OCI-LY1 (cell line): ENCODE results near the gene SMYD3.

ENCODE experiments used
- H2AFZ ChIP-seq: fragments of 200-600 bp; sonication (generic), shearing (Covaris generic); 2 replicates; pipeline ENCODE4 v1.6.0; 2014; ENCODE audit warnings: antibody characterized with exemption, mild to moderate bottlenecking, low read length
- H3F3A ChIP-seq: fragments of 200-600 bp; sonication (generic), shearing (Covaris generic); 2 replicates; pipeline ENCODE4 v1.6.0; 2014; ENCODE audit warnings: mild to moderate bottlenecking, antibody characterized with exemption, low read length, moderate library complexity; ENCODE audit not compliant: insufficient read depth
- H3K27ac ChIP-seq: fragments of 200-600 bp; sonication (generic); 2 replicates; pipeline ENCODE4 v1.5.1; 2014; ENCODE audit warnings: low read length, mixed run types, mild to moderate bottlenecking, low read depth; ENCODE audit not compliant: poor library complexity, severe bottlenecking
- H3K27me3 ChIP-seq: fragments of 200-600 bp; sonication (generic); 2 replicates; pipeline ENCODE4 v1.6.0; 2014; ENCODE audit warnings: antibody characterized with exemption, mild to moderate bottlenecking, low read length, moderate library complexity; ENCODE audit not compliant: insufficient read depth
- H3K36me3 ChIP-seq: fragments of 200-600 bp; sonication (generic); 2 replicates; pipeline ENCODE4 v1.6.1; 2014; ENCODE audit warnings: mild to moderate bottlenecking, antibody characterized with exemption, low read length, moderate library complexity, mixed read lengths; ENCODE audit not compliant: insufficient read depth
- H3K4me1 ChIP-seq: fragments of 200-600 bp; sonication (generic); 2 replicates; pipeline ENCODE4 v1.5.1; 2014; ENCODE audit warnings: mild to moderate bottlenecking, low read length, moderate library complexity; ENCODE audit not compliant: insufficient read depth, severe bottlenecking
- H3K4me2 ChIP-seq: fragments of 200-600 bp; sonication (generic), shearing (Covaris generic); 2 replicates; pipeline ENCODE4 v1.6.1; 2014; ENCODE audit warnings: low read length
- H3K4me3 ChIP-seq: fragments of 200-600 bp; sonication (generic); 2 replicates; pipeline ENCODE4 v1.5.1; 2014; ENCODE audit warnings: low read length, low read depth, mild to moderate bottlenecking, mixed read lengths; ENCODE audit not compliant: poor library complexity, severe bottlenecking
- H3K79me2 ChIP-seq: fragments of 200-600 bp; shearing (Covaris generic); 2 replicates; pipeline ENCODE4 v1.6.1; 2016; ENCODE audit warnings: mixed run types, low read length, mixed read lengths; ENCODE audit not compliant: insufficient read depth
- H3K9ac ChIP-seq: fragments of 200-600 bp; sonication (generic), shearing (Covaris generic); 2 replicates; pipeline ENCODE4 v1.6.1; 2014; ENCODE audit warnings: mild to moderate bottlenecking, low read length, mixed read lengths
- H3K9me2 ChIP-seq: fragments of 200-600 bp; sonication (generic), shearing (Covaris generic); 2 replicates; pipeline ENCODE4 v1.6.1; 2014; ENCODE audit warnings: low read depth, mild to moderate bottlenecking, low read length, mixed read lengths
- H3K9me3 ChIP-seq: fragments of 200-600 bp; shearing (Covaris generic); 2 replicates; pipeline ENCODE4 v1.6.1; 2014; ENCODE audit warnings: low read length, mixed read lengths
- H4K20me1 ChIP-seq: fragments of 200-600 bp; sonication (generic), shearing (Covaris generic); 2 replicates; pipeline ENCODE4 v1.6.0; 2016; ENCODE audit warnings: mild to moderate bottlenecking, low read length; ENCODE audit not compliant: insufficient read depth
- CTCF ChIP-seq: fragments of 200-600 bp; sonication (generic), shearing (Covaris generic); IDR thresholded peaks from 2 replicates; pipeline ENCODE4 v1.5.1; 2017; ENCODE audit warnings: mild to moderate bottlenecking, antibody characterized with exemption, low read length, moderate library complexity, mixed read lengths
- EZH2 ChIP-seq: fragments of 200-600 bp; sonication (generic), shearing (Covaris generic); IDR thresholded peaks from 2 replicates; pipeline ENCODE4 v1.8.0; 2017; ENCODE audit warnings: borderline replicate concordance, mixed run types, mild to moderate bottlenecking, antibody characterized with exemption, low read length, moderate library complexity, mixed read lengths

SMYD3 gene

DNA sequence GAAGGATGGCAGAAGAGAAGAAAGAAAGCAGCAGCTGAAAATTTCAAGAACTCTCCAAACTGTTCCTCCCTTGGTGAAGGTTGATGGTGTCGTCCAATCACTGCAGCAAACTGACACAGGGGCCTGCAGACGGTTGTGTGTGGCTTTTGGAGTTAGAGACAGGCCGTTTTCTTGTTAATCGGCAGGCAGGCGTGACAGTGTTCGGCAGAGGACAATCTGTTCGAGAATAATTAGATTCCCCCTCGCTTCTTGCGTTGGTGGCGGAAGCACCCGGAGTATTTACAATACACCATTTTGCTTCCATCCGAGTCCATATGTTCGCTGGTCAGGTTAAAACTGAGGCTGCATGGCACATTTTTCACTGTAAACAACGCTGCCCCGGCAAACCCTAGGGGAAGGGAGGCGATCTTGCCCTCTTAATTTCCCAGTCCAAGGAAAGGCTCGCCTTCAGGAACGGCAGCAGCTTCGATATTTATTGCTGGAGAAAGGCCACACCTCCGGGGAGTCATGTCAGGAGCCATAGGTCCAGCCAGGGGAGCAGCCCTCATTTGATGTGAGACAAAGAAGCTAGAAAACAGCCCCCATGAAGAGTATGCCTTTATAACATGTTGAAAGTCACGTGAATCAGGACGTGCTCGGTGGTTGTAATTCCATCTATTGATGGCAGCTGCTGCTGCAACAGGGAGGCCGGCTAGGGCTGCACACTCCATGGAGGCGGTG lies 360.1 kb downstream of the SMYD3 start:
- Histone ChIP-seq H3K4me2 (no peak overlapping the region), H3K9me3 (peaks cover 12% of the 10 kb centered on the region), H4K20me1 (no peaks in the 10 kb centered on the region), H3K27ac (no peak overlapping the region), H3K9ac (no peak overlapping the region), H3K9me2 (no peaks in the 10 kb centered on the region), H3F3A (no peaks in the 10 kb centered on the region), H3K4me3 (no peak overlapping the region), H3K79me2 (no peaks in the 10 kb centered on the region), H3K4me1 (no peaks in the 10 kb centered on the region), H3K27me3 (no peaks in the 10 kb centered on the region), H2AFZ (no peak overlapping the region), H3K36me3 (peaks cover 9% of the 10 kb centered on the region)
- TF ChIP-seq CTCF (no peak), EZH2 (no peak)

DNA sequence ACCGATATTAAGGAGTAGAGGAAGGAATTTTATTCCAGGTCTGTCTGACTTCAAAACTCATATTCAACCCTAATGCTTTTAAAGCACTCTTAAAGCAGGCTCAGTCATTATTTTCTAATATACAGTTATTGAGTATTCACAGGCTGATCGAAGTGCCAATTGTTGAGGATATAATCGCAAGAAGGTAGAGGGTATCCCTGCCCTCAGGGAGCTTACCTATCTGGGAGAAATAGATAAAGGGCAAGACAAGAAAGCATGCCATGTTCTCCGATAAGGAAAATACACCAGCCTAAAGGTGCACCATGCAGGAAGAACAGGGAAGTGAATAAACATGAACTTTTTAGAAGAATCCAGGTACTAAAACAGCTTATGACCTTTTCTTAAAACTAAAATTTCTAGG lies 361.2 kb downstream of the SMYD3 start:
- H3K27me3 ChIP-seq: no peaks in the 10 kb centered on the region
- no peak overlapping the region for H2AFZ ChIP-seq
- H3K9me2 ChIP-seq: no peaks in the 10 kb centered on the region
- H3F3A ChIP-seq: no peaks in the 10 kb centered on the region
- H3K4me1 ChIP-seq: no peaks in the 10 kb centered on the region
- H3K36me3 ChIP-seq: peaks cover 9% of the 10 kb centered on the region
- no peaks in the 10 kb centered on the region for H3K79me2 ChIP-seq
- no peak overlapping the region for H3K4me3 ChIP-seq
- no peak overlapping the region for H3K4me2 ChIP-seq
- no peak for TF ChIP-seq EZH2
- TF ChIP-seq CTCF: no peak
- H3K27ac ChIP-seq: no peak overlapping the region
- no peak overlapping the region for H3K9ac ChIP-seq
- no peaks in the 10 kb centered on the region for H4K20me1 ChIP-seq
- peaks cover 12% of the 10 kb centered on the region for H3K9me3 ChIP-seq

DNA sequence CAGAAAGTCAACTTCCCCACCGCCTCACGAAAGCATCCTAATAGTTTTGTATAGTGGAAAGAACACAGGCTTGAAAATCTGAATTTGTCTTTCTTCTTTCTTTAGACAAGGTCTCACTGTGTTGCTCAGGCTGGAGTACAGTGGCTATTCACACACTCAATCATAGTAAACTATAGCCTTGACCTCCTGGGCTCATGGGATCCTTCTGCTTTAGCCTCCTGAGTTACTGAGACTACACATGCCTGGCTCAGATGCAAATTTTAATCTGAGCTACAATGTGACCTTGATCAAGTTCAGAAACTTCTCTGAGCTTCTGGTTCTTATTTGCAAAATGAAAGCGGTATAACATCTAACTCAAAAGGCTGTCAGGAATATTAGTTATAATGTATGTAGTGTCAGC lies 362.1 kb downstream of the SMYD3 start:
- Histone ChIP-seq H3K9ac (no peak overlapping the region), H3K9me2 (no peaks in the 10 kb centered on the region), H3K27me3 (no peaks in the 10 kb centered on the region), H3K4me3 (no peak overlapping the region), H4K20me1 (no peaks in the 10 kb centered on the region), H3K4me2 (no peak overlapping the region), H3K79me2 (no peaks in the 10 kb centered on the region), H3K9me3 (peaks cover 12% of the 10 kb centered on the region), H3F3A (no peaks in the 10 kb centered on the region), H3K36me3 (peaks cover 9% of the 10 kb centered on the region), H3K27ac (no peak overlapping the region), H3K4me1 (no peaks in the 10 kb centered on the region), H2AFZ (no peak overlapping the region)
- no peak for TF ChIP-seq CTCF
- TF ChIP-seq EZH2: no peak
